ENCODE measurements around the gene FOXN3.

DNA sequence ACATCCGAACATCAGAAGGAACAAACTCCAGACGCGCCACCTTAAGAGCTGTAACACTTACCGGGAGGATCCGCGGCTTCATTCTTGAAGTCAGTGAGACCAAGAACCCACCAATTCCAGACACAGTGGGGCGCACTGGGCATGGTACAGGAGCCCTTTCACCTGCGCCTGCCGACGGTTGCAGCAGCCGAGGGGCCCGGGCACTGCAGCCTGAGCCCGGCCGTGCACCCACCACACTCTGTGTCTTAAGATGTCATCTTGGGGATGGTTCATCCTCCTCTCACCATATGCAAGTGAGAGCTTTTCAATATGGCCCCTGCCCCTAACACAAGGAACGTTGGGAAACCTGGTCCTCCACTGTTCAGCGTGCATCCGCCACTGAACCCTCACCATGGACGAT, 304.3 kb downstream of the FOXN3 start:
- TF ChIP-seq POLR2A (IDR thresholded peaks at IDR 0.05; ENCODE audit: low read depth, low read length): no peak
- TF ChIP-seq, protein P1, sequence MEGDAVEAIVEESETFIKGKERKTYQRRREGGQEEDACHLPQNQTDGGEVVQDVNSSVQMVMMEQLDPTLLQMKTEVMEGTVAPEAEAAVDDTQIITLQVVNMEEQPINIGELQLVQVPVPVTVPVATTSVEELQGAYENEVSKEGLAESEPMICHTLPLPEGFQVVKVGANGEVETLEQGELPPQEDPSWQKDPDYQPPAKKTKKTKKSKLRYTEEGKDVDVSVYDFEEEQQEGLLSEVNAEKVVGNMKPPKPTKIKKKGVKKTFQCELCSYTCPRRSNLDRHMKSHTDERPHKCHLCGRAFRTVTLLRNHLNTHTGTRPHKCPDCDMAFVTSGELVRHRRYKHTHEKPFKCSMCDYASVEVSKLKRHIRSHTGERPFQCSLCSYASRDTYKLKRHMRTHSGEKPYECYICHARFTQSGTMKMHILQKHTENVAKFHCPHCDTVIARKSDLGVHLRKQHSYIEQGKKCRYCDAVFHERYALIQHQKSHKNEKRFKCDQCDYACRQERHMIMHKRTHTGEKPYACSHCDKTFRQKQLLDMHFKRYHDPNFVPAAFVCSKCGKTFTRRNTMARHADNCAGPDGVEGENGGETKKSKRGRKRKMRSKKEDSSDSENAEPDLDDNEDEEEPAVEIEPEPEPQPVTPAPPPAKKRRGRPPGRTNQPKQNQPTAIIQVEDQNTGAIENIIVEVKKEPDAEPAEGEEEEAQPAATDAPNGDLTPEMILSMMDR (IDR thresholded peaks at IDR 0.05; ENCODE audit: extremely low read depth in 1 of 2, insufficient read depth in 1 of 2, low read depth in 1 of 2, low read length in 2 of 2): no peak
